CD4-positive, alpha-beta T cell treated with Interleukin-1 beta for 1 hour (primary cell): Measurements from ENCODE around the gene C13orf42.

Source experiments
- DNase-seq, 2 donors: peaks; one replicate each; pipeline ENCODE4 v3.0.0-alpha.2; 2020 to 2022

C13orf42 gene

GRCh38 chr13:51111174-51111573, at the start of gene C13orf42:
C13orf42 (minus strand) TSS chr13:51111274; CDS start chr13:51111209, 65 bp downstream.
- no peak for DNase-seq

- no peak for DNase-seq
Measured at GRCh38 chr13:51158880-51159518, 47.9 kb upstream of the C13orf42 start.

- DNase-seq: no peak
Measured at GRCh38 chr13:51158365-51158764, 47.3 kb upstream of the C13orf42 start.

- DNase-seq: no peak
Measured at GRCh38 chr13:51156648-51157047, 45.6 kb upstream of the C13orf42 start.

GRCh38 chr13:51155776-51156515, 44.9 kb upstream of the C13orf42 start:
- no peak for DNase-seq

GRCh38 chr13:51155161-51155560, 44.1 kb upstream of the C13orf42 start:
- no peak for DNase-seq

GRCh38 chr13:51154029-51154555, 43.0 kb upstream of the C13orf42 start:
- DNase-seq: no peak

- DNase-seq: no peak
Measured at GRCh38 chr13:51153527-51153926, 42.5 kb upstream of the C13orf42 start.

- DNase-seq: no peak
Measured at GRCh38 chr13:51152701-51153100, 41.6 kb upstream of the C13orf42 start.

- DNase-seq: no peak
Measured at GRCh38 chr13:51151463-51151862, 40.4 kb upstream of the C13orf42 start.

GRCh38 chr13:51148952-51149573, 38.0 kb upstream of the C13orf42 start:
- DNase-seq: no peak

- DNase-seq: no peak
Measured at GRCh38 chr13:51148223-51148951, 37.3 kb upstream of the C13orf42 start.

- DNase-seq: no peak
Measured at GRCh38 chr13:51147732-51148131, 36.7 kb upstream of the C13orf42 start.

- DNase-seq: no peak
Measured at GRCh38 chr13:51146667-51147066, 35.6 kb upstream of the C13orf42 start.

GRCh38 chr13:51137250-51137649, 26.2 kb upstream of the C13orf42 start:
- no peak for DNase-seq

- DNase-seq: no peak
Measured at GRCh38 chr13:51136276-51136980, 25.4 kb upstream of the C13orf42 start.

GRCh38 chr13:51134763-51135365, 23.8 kb upstream of the C13orf42 start:
- no peak for DNase-seq

- no peak for DNase-seq
Measured at GRCh38 chr13:51130348-51130747, 19.3 kb upstream of the C13orf42 start.

- DNase-seq: peak; percentile 41 to 48
Measured at GRCh38 chr13:51125495-51126226, 14.6 kb upstream of the C13orf42 start.

GRCh38 chr13:51122868-51123566, 11.9 kb upstream of the C13orf42 start:
- no peak for DNase-seq

GRCh38 chr13:51120873-51121272, 9.8 kb upstream of the C13orf42 start:
- peak; percentile 7 to 18 for DNase-seq
